Stromal cell of bone marrow (primary cell): ENCODE measurements around the gene OTC.

Source experiments
- DNase-seq: peaks from one replicate; pipeline ENCODE4 v3.0.0-alpha.2; 2012; ENCODE audit warnings: low read depth

The OTC gene

GRCh38 chrX:38357747-38358673 is 5.6 kb downstream of the OTC start:
- DNase-seq = no peak

DNA sequence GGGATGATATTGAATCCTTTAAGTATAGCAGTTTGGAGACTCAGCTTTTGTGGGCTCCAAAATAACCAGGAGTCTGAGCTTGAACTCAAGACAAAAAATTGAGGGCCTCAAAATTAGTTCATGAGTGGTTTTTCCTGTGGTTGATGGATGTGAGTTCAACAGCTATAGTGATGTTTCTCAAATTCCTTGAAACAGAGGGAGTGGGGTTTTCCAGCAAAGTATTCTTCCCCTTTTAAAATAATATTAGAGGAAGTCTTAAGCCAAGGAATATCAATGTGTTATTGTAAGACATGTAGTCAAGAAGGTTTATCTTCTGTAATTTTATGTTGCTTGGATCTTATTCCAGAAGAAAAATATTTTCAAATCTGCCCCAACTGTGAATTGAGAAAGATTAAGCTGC is 10.6 kb downstream of the OTC start:
- no peak for DNase-seq

- no peak for DNase-seq
Observed at GRCh38 chrX:38365954-38366353, 13.6 kb downstream of the OTC start.

- no peak for DNase-seq
Observed at GRCh38 chrX:38368774-38369173, 16.4 kb downstream of the OTC start.

DNA sequence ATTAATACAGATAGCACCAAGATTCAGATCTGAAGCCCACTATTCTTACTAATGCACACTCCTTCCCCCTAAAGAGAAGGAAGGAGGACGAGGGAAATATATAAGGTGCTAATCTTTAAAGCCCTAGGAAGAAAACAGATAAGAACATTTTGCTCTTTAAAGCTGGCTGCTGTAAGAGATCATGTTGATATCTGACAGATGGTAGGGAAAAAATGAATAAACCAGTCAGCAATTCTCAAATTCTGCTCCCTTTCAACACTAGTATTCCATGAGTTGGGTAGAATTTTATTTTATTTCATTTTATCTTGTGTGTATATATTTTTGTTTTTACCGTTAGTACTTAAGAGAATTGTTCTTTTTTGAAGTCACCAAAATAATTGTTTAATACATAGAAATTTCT is 19.2 kb downstream of the OTC start:
- no peak for DNase-seq

GRCh38 chrX:38374431-38374830 is 22.0 kb downstream of the OTC start:
- no peak for DNase-seq

GRCh38 chrX:38375891-38376290 is 23.5 kb downstream of the OTC start:
- peak; percentile 2 for DNase-seq

DNA sequence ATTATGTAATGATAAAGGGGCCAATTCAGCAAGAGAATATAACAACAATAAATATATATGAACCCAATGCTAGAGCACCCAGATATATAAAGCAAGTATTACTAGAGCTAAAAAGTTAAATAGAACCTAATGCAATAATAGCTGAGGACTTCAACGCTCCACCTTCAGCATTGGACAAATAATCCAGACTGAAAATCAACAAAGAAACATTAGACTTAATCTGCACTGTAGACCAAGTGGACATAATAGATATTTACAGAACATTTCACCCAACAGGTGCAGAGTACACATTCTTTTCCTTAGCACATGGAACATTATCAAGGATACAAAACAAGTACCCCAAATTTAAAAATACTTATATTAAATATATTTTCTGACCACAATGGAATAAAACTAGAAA is 24.3 kb downstream of the OTC start:
- no peak for DNase-seq

DNA sequence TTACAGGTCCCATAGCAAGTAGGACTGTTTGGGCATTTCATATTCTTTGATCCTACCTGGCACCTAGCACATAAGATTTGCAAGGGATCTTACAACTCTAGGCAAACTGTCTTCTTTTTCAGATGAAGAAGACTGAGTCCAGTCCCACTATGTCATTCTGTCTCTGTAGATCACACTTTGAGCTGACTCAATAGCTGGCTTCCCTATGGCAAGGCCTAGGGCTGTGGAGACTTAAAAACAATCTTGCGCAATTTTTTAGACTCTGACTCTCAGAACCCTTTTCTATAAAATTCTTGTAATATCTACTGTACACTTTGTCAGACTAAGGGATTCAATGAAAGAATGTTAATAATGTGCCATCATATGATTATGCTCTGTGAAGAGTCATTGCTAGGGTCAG is 26.7 kb downstream of the OTC start:
- peak; percentile 1 for DNase-seq

DNA sequence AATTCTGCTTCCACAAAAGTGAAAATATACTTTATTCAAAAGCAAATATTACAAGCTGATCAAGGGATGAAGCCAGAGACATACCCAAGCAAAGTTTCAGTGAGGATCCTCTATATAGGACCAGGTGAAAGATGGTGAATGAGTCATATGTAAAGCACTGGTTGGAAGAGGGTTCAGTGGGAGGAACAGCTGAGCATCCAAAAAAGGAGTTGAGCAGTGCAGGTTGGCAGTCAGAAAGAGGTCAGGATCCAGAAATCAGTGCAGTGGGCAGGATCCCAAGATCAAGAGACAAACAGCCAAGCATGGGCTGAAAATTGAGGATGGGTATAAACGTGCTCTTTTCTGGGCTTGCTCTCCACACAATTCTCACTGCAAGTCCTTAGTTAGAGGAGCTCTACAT is 30.3 kb downstream of the OTC start:
- DNase-seq = no peak

DNA sequence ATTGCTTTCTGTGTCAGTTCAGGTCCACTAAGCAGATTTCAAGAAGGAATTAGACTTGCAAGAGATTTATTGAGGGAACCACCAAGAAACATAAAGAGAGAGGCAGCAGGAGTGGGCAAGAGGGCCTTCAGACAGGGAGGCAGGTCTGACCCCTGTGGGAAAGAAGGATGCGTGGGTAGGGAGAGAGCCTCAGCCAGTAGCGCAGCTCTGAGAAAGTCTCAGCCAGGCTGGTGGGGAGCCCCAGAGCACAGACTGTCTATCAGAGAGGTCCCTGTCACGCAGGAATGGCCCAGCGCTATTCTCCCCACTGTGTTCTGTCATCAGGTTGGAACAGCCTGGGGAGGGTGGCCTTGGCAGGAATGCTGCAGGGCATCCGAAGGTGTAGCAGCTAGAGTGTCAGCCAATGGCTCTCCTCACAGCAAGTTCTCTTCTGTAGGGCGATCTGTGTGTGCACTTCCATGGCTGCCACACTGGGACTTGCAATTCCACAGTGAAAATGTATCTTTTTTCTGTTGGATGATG is 48.0 kb downstream of the OTC start:
- DNase-seq = no peak

DNA sequence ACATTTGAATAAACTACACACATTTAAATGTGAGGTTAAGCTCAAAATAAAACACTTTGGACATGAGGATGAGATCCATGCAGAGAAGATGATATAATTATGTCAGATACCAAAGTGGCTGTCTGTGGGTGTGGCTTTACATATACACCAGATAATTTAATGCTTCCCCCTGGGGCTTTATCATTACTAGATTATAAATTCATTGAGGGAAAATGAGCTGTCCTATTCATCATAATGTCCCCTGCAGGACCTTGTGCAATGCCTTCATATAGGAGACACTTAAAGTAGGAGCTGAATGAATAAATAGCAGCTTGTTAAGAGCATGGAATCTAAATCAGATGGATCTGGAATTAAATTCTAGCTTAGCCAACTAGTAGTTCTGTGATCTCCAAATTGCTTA is 49.7 kb downstream of the OTC start:
- DNase-seq = no peak

GRCh38 chrX:38403834-38404233 is 51.4 kb downstream of the OTC start:
- DNase-seq = no peak

DNA sequence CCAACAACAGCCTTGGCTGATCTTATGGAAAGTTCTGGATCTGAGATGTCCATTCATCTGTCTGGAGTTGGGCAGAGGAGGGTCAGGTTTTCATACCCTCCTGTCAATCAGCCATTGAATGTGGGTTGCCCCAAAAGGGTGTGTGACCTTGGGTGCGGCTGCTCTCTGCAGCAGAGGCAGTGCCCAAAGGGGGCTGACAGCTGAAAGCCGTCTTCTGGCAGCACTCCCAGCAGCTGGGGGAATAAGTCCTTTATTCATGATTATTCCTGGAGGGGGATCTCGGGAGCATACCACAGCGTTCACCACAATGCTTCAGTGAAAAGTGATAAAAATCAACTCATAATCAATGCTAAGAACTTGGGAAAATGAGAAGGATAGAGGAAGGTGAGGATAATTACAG is 54.7 kb downstream of the OTC start:
- no peak for DNase-seq

GRCh38 chrX:38409289-38409688 is 56.9 kb downstream of the OTC start:
- DNase-seq = no peak

- no peak for DNase-seq
Observed at GRCh38 chrX:38426785-38427184, 74.4 kb downstream of the OTC start.

DNA sequence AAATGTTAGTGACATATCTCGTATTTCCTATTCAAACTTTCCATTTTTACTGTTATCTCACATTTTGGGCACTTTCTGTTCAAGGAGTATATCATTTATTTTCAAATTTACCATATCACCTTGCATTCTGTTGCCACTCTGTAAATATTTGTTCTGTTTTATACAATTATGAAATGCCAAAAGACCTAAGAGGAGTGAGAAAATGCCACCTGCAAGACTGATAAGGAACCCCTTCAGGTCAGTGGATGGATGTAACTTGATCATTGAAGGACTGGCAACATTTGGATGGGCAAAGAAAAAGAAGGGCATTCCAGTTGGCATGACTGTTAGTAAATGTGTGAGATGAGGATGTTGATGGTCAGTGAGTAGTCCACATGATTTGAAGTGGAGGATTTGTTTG is 79.1 kb downstream of the OTC start:
- DNase-seq = no peak

DNA sequence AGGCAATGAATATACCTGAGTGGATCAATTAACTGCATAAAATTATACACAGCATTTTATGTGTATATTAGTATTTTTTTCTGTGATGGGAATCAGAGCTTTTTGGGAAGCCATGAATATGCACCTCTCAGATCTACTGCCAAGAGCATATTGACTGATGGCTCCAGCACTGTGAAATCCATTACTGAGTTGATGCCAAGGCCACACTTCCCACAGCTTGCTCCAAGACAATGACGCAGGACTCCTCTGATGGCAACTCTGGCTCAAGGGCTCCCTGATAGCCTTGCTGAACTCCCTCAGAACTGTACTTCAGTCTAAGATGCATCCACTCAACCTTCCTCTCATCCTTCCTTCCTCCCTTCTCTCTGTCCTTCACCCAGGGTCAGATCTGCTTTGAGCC is 82.7 kb downstream of the OTC start:
- no peak for DNase-seq

GRCh38 chrX:38437093-38437492 is 84.7 kb downstream of the OTC start:
- no peak for DNase-seq

- no peak for DNase-seq
Observed at GRCh38 chrX:38438321-38438720, 85.9 kb downstream of the OTC start.

- no peak for DNase-seq
Observed at GRCh38 chrX:38452603-38453002, 100.2 kb downstream of the OTC start.

GRCh38 chrX:38458071-38458470 is 105.7 kb downstream of the OTC start:
- no peak for DNase-seq

GRCh38 chrX:38462257-38462656 is 109.9 kb downstream of the OTC start:
- DNase-seq = no peak

- DNase-seq = no peak
Observed at GRCh38 chrX:38465686-38466085, 113.3 kb downstream of the OTC start.
